Measurements from ENCODE around the gene ANKRD36C.
"Not testable (repeated sequence)": the region's sequence is repeated elsewhere in the genome, so short reads cannot be mapped to it uniquely, and the experiment has no call there.

DNA sequence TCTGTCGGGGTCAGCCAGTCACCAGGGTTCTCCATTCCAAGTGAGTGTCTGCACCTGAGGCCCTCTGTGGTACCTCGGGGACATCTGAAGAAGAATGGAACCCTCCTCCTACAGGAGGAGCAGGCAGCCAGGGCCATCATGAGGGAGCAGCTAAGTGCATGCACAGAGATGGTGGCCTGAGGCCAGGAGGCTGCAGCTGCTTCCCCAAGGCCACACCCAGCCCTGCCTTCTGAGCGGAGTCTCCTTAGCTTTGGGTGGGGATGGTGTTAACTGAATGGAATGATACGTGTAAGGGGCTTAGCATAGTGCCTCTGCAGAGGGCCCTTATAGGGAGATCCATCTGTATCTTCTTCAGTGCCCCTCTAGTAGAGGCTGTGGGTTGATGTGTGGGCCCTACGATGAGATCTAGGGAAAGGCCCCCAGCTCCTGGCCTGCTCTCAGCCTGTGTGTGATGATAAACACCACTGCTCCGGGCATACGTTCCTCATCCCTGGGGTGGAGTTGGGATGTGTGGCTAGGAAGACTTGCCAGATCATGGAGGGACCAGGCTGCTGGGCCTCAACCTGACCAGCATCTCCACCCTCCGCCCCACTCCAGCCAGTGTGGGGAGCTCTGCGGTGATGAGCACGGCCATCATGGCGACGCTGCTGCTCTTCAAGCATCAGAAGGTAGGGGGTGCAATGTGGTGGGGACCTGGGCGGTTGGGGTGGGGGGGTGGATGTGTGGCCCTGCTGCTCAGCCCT is 192.3 kb downstream of the ANKRD36C start:
- TF ChIP-seq CTCF (IDR thresholded peaks at IDR 0.05); EZH2 (IDR thresholded peaks at IDR 0.05; ENCODE audit: borderline replicate concordance, insufficient read depth, low read depth, low read length, poor library complexity, severe bottlenecking): not testable (repeated sequence)
